B cell (primary cell): Measurements from ENCODE around the gene TFB1M. TPM values are rescaled to one million over a fixed set of nuclear protein-coding genes. Genes with fewer than 3 reads are reported as not detected.

Experiments
- ATAC-seq: fragments of 200-7000 bp; cut with Tn5 transposase; one replicate; pipeline ENCODE4 v1.10.0; 2021; ENCODE audit warnings: low read depth, mild to moderate bottlenecking, moderate number of reproducible peaks, moderate library complexity
- CTCF ChIA-PET: fragments of 350-600 bp; sonication (Branson Sonifier 250); formaldehyde crosslinking; loops from one replicate; lab custom pipeline; 2021; ENCODE audit warnings: antibody characterized with exemption, inconsistent platforms; lab: Charles Lee
- POLR2A ChIA-PET: fragments of 350-600 bp; sonication (Branson Sonifier 250); formaldehyde crosslinking; loops from one replicate; lab custom pipeline; 2021; ENCODE audit warnings: antibody characterized with exemption; lab: Charles Lee
- DNase-seq: peaks from one replicate; pipeline ENCODE4 v3.0.0; 2013
- H2AFZ ChIP-seq: 2 replicates; pipeline ENCODE4 v1.6.1; 2012; ENCODE audit warnings: mild to moderate bottlenecking, low read depth, low read length; ENCODE audit not compliant: insufficient read depth, poor library complexity, severe bottlenecking
- H3K27ac ChIP-seq, 2 donors: 1 replicate in 1 of 2; 2 replicates in 1 of 2; pipeline ENCODE4 v1.5.1; 2012 to 2013; ENCODE audit warnings: low read length in 2 of 2, mild to moderate bottlenecking in 2 of 2, moderate library complexity in 1 of 2
- H3K27me3 ChIP-seq, 4 experiments: fragments of 200-600 bp in 1 of 4; sonication (generic) in 1 of 4; replicated peaks in 1 of 4; 1 replicate in 2 of 4; 2 replicates in 2 of 4; pipeline versions ENCODE4 v1.6.1 to v1.7.0; 2013 to 2016; ENCODE audit warnings: low read length in 3 of 4, mild to moderate bottlenecking in 2 of 4, mixed read lengths in 1 of 4, moderate library complexity in 1 of 4; ENCODE audit not compliant: insufficient read depth in 4 of 4, control insufficient read depth in 3 of 4; ENCODE audit errors: control extremely low read depth in 1 of 4
- H3K36me3 ChIP-seq, 2 experiments: replicated peaks in 1 of 2; 1 replicate in 1 of 2; 2 replicates in 1 of 2; pipeline versions ENCODE4 v1.6.1 to v1.7.1; 2013; ENCODE audit warnings: low read length in 1 of 2; ENCODE audit not compliant: insufficient read depth in 2 of 2, control insufficient read depth in 1 of 2; ENCODE audit errors: control extremely low read depth in 1 of 2, extremely low read depth in 1 of 2
- H3K4me1 ChIP-seq, 2 donors: fragments of 200-600 bp in 1 of 2; sonication (generic) in 1 of 2; 1 replicate in 1 of 2; 2 replicates in 1 of 2; pipeline versions ENCODE4 v1.5.1 to v1.6.1; 2013 to 2017; ENCODE audit warnings: low read length in 2 of 2; ENCODE audit not compliant: control insufficient read depth in 2 of 2, insufficient read depth in 2 of 2
- H3K4me2 ChIP-seq: replicated peaks from 2 replicates; pipeline ENCODE3; 2012; ENCODE audit warnings: mild to moderate bottlenecking, low read depth, low read length; ENCODE audit not compliant: poor library complexity, severe bottlenecking
- H3K4me3 ChIP-seq, 5 experiments: fragments of 200-600 bp in 1 of 5; sonication (generic) in 1 of 5; 1 replicate in 3 of 5; 2 replicates in 2 of 5; pipeline versions ENCODE4 v1.5.1 to v1.7.0; 2011 to 2016; ENCODE audit warnings: low read length in 4 of 5, mild to moderate bottlenecking in 4 of 5, low read depth in 2 of 5, control low read depth in 1 of 5, moderate library complexity in 1 of 5; ENCODE audit not compliant: insufficient read depth in 1 of 5; ENCODE audit errors: control extremely low read depth in 1 of 5, extremely low read depth in 1 of 5
- H3K79me2 ChIP-seq: fragments of 200-600 bp; sonication (generic); one replicate; pipeline ENCODE4 v1.6.0; 2016; ENCODE audit warnings: low read length; ENCODE audit not compliant: control insufficient read depth, insufficient read depth
- H3K9ac ChIP-seq: fragments of 200-600 bp; sonication (generic); 2 replicates; pipeline ENCODE4 v1.6.1; 2017; ENCODE audit warnings: mild to moderate bottlenecking, low read length, moderate library complexity
- H3K9me3 ChIP-seq, 3 donors: one replicate each; pipeline versions ENCODE4 v1.6.1 to v1.7.1; 2013; ENCODE audit warnings: low read length in 2 of 3; ENCODE audit not compliant: control insufficient read depth in 2 of 3, insufficient read depth in 1 of 3; ENCODE audit errors: control extremely low read depth in 1 of 3
- H4K20me1 ChIP-seq: 2 replicates; pipeline ENCODE4 v1.6.0; 2012; ENCODE audit warnings: mild to moderate bottlenecking, low read length; ENCODE audit not compliant: insufficient read depth, control insufficient read depth, poor library complexity, severe bottlenecking
- H3K27ac Mint-ChIP-seq: one replicate; pipeline ENCODE4 v1.8.0; 2021; ENCODE audit warnings: mixed read lengths
- H3K27me3 Mint-ChIP-seq: one replicate; pipeline ENCODE4 v1.8.0; 2021; ENCODE audit warnings: mixed read lengths
- H3K4me1 Mint-ChIP-seq: one replicate; pipeline ENCODE4 v1.8.0; 2021; ENCODE audit warnings: mixed read lengths
- H3K4me3 Mint-ChIP-seq: one replicate; pipeline ENCODE4 v1.8.0; 2021; ENCODE audit warnings: mixed read lengths
- H3K9me3 Mint-ChIP-seq: one replicate; pipeline ENCODE4 v1.8.0; 2022; ENCODE audit warnings: mixed read lengths; ENCODE audit not compliant: insufficient read depth
- CTCF ChIP-seq: fragments of 200-600 bp; IDR thresholded peaks from one replicate; pipeline ENCODE4 v1.8.0; 2022; ENCODE audit warnings: antibody characterized with exemption, mild to moderate bottlenecking
- EZH2 ChIP-seq: IDR thresholded peaks from 2 replicates; pipeline ENCODE4 v1.6.1; 2012; ENCODE audit warnings: borderline replicate concordance, low read depth, mild to moderate bottlenecking, moderate library complexity, low read length; ENCODE audit not compliant: insufficient read depth, poor library complexity, severe bottlenecking
- WGBS: methylation state at CpG from one replicate; pipeline ENCODE4 v1.1.5; 2013; ENCODE audit warnings: missing lambda C conversion rate; ENCODE audit not compliant: insufficient coverage; 5-methylcytosine and 5-hydroxymethylcytosine counted together
- intact Hi-C: fragments of 100-400 bp; cut with micrococcal nuclease; formaldehyde crosslinking; loops from one replicate; pipeline ENCODE4 v1.10.0; 2022
- polyA plus RNA-seq: library from polyadenylated mRNA; depleted of rRNA; stranded (reverse); fragments of >200 nt; gene quantifications from 2 replicates; pipeline ENCODE4 v1.2.3, GENCODE V29; 2012
- total RNA-seq, 2 donors: library from RNA; stranded (reverse); fragments of 120-200 nt in 1 of 2; gene quantifications; 1 replicate in 1 of 2; 2 replicates in 1 of 2; pipeline versions ENCODE4 v1.2.3 to v1.2.4, GENCODE V29; 2013 to 2022

Gene TFB1M
- total and polyA plus RNA-seq, 2 donors (not counting 1 experiment from before 2014, with no cell fraction given) = 18.6 to 49.9 TPM

- H3K27me3 ChIP-seq = no peaks in the 10 kb centered on the region
- POLR2A ChIA-PET = no interaction called here
- DNase-seq (no peak), ATAC-seq (no peak)
- CTCF ChIA-PET = interaction anchor here (1.2 kb wide), 1 partner anchor 636 kb away, joined by 4 read pairs; no protein-coding TSS in a partner anchor
- H3K9me3 ChIP-seq = no peaks in the 10 kb centered on the region
- no peaks in the 10 kb centered on the region for H3K9me3 Mint-ChIP-seq
- intact Hi-C loops = loop anchor here (5.0 kb wide), 2 partner anchors 629 to 1961 kb away; no protein-coding TSS in a partner anchor
- H3K4me1 ChIP-seq = peaks cover 4% of the 10 kb centered on the region in 2 donors
- WGBS = no CpG with 5 or more reads among the region's 2 CpGs
- peaks cover 10% of the 10 kb centered on the region for H3K79me2 ChIP-seq
- H3K4me3 ChIP-seq = no peak overlapping the region
- H4K20me1 ChIP-seq = no peaks in the 10 kb centered on the region
- H3K9ac ChIP-seq = no peak overlapping the region
- H3K27ac Mint-ChIP-seq = no peak overlapping the region
- no peak overlapping the region for H3K4me2 ChIP-seq
- H3K27ac ChIP-seq = no peak overlapping the region
- TF ChIP-seq CTCF = no peak
- TF ChIP-seq EZH2 = no peak
- no peaks in the 10 kb centered on the region for H3K27me3 Mint-ChIP-seq
- H3K36me3 ChIP-seq = peaks cover 8 to 11% of the 10 kb centered on the region in 2 experiments
- no peak overlapping the region for H2AFZ ChIP-seq
- H3K4me1 Mint-ChIP-seq = peaks cover 40% of the 10 kb centered on the region
- no peak overlapping the region for H3K4me3 Mint-ChIP-seq
These were observed 2.7 kb downstream of the TFB1M start for GRCh38 chr6:155311583-155311982.

- CTCF ChIA-PET = interaction anchor here (1.2 kb wide), 2 partner anchors 133 to 635 kb away, joined by 3 to 4 read pairs; no protein-coding TSS in a partner anchor
- Histone ChIP-seq H3K36me3 (peaks cover 8 to 11% of the 10 kb centered on the region in 2 experiments), H3K27me3 (no peaks in the 10 kb centered on the region), H3K79me2 (peaks cover 10% of the 10 kb centered on the region), H4K20me1 (no peaks in the 10 kb centered on the region), H3K4me1 (peaks cover 4% of the 10 kb centered on the region in 2 donors), H2AFZ (no peak overlapping the region), H3K4me3 (no peak overlapping the region), H3K4me2 (no peak overlapping the region), H3K27ac (no peak overlapping the region), H3K9me3 (no peaks in the 10 kb centered on the region), H3K9ac (no peak overlapping the region)
- intact Hi-C loops = loop anchor here (5.0 kb wide), 2 partner anchors 629 to 1961 kb away; no protein-coding TSS in a partner anchor
- POLR2A ChIA-PET = no interaction called here
- no peaks in the 10 kb centered on the region for H3K27me3 Mint-ChIP-seq
- H3K9me3 Mint-ChIP-seq = no peaks in the 10 kb centered on the region
- no CpG with 5 or more reads among the region's 6 CpGs for WGBS
- no peak for DNase-seq
- TF ChIP-seq EZH2 = no peak
- no peak for TF ChIP-seq CTCF
- no peak for ATAC-seq
- peaks cover 42% of the 10 kb centered on the region for H3K4me1 Mint-ChIP-seq
- H3K27ac Mint-ChIP-seq = no peak overlapping the region
- no peak overlapping the region for H3K4me3 Mint-ChIP-seq
These were observed 3.2 kb downstream of the TFB1M start for GRCh38 chr6:155311086-155311485.
